Measurements from ENCODE around the gene ALG12.

Gene ALG12

DNA sequence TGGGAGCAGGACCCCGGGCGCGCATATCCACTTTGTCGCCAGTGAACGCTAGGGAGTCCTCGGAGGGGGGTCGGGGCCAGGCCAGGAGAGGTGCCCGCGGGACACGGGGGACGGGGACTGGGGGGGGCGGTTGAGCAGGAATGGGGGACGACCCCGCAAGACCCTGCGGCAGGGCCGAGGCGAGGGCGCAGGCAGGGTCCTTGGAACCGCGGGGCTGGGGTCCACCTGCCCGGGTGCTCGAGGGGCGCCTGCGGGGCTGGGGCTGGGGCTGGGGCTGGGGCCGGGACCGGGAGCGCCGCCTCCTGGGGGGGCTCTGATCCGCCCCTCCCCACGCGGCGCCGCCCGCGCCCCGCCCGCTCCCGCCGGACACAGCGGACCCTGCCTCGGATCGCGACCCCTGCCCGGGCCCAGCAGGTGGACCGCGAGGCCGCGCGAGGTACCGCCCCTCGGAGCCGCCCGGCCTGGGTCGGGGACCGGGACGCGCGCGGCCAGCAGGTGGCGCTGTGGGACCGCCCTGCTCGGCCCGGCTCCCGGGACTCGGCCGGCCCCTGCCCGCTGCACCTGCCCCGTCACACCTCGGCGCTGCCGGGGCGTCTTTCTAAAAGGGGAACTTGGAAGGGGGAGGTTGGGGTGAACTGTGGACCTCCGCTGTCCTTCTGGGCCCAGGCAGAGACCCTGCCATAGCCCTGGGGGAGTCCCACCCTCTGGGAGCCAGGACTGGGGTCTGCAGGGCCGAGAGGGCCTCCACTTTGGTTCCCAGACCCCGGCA lies 11.2 kb upstream of the ALG12 start:
- no peak for DNase-seq

GRCh38 chr22:49928555-49929210 lies 10.4 kb upstream of the ALG12 start:
- no peak for DNase-seq

- no peak for DNase-seq
These were observed 9.9 kb upstream of the ALG12 start for GRCh38 chr22:49928185-49928495.

- no peak for DNase-seq
These were observed 9.4 kb upstream of the ALG12 start for GRCh38 chr22:49927483-49928184.

DNA sequence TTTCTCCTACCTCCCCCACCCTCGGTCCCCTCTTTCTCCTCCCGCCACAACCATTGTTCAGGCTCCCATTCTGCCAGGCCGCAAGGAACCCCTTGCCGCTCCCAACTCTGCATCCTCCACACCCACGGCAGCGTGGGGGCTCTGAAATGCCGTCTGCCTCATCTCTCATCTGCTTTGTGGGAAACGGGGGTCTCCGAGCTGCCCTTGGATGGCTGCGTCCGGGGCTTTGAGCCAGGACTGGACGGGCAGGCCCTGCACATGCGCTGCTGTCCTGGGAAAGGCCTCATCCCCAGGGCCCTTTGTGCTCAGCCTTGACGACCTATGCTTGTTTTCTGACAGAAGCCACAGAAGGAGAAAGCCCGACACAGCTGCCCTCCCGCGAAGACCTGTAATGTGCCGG lies 8.7 kb upstream of the ALG12 start:
- no peak for DNase-seq

- DNase-seq = no peak
These were observed 7.4 kb upstream of the ALG12 start for GRCh38 chr22:49925525-49926128.

GRCh38 chr22:49924113-49924833 lies 6.0 kb upstream of the ALG12 start:
- DNase-seq = no peak

GRCh38 chr22:49923445-49923844 lies 5.2 kb upstream of the ALG12 start:
- no peak for DNase-seq

- DNase-seq = no peak
These were observed 4.7 kb upstream of the ALG12 start for GRCh38 chr22:49922926-49923325.

DNA sequence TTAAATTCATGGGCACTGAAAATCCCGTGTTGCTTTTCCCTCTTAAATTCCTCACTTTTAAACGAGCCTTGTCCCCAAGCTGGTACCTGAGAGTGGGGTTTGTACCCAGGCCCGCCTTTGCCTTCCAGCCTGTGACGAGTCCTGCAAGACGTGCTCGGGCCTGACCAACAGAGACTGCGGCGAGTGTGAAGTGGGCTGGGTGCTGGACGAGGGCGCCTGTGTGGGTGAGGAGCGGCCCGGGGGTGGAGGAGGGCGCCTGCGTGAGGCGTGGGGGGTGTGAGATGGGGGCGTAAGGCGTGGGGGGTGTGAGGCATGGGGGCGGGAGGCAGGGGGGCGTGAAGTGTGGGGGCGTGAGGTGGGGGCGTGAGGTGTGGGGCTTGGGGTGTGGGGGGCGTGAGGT lies 4.2 kb upstream of the ALG12 start:
- DNase-seq = no peak

DNA sequence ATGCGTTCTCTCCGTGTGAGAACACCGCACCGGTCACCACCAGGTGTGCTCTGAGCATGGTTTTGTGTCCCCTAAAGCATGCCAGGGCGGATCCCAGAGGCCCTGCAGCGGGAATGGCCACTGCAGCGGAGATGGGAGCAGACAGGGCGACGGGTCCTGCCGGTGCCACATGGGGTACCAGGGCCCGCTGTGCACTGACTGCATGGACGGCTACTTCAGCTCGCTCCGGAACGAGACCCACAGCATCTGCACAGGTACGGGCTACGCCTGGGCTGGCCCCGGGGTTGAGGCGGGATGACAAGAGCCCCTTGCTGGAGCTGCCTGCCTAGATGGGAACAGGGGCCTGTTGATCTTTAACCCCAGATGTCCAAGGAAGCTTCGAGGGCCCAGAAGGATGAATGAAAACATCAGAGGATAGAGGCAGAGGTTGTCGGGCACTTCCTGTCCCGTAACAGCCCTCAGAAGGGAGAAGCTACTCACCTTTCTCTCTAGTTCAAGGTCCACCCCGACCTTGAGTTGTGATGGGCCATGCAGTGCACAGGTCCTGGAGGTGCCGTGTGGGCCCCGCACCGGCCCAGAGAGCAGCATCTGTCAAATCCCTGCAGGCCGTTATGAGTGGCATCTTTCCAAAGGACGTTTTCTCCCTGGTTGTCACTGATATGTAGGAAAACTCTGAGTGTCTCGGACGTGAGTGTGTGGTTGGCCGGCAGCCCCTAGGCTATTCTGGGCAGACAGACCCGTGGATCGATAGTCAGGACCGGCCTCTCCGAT lies 3.5 kb upstream of the ALG12 start:
- no peak for DNase-seq

DNA sequence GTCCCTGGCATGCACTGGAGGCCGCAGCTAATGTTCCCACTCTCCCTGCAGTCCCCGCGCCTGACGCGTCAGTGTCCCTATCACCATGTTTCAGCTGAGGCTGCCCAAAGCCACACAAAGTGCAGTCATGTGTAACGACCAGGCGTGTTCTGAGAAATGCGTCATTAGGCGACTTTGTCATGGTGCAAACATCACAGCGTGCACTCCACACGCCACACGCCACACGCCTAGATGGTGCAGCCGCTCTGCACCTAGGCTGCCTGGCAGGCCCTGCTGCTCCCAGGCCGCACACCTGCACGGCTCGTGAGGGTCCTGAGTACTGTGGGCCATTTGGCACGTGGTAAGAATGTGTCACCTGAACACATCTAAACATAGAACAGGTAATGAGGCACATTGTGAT lies 2.6 kb upstream of the ALG12 start:
- DNase-seq = no peak

GRCh38 chr22:49918911-49919881 lies 958 bp upstream of the ALG12 start:
- DNase-seq = no peak

- DNase-seq = no peak
These were observed 1.4 kb downstream of the ALG12 start for GRCh38 chr22:49916831-49917230.

DNA sequence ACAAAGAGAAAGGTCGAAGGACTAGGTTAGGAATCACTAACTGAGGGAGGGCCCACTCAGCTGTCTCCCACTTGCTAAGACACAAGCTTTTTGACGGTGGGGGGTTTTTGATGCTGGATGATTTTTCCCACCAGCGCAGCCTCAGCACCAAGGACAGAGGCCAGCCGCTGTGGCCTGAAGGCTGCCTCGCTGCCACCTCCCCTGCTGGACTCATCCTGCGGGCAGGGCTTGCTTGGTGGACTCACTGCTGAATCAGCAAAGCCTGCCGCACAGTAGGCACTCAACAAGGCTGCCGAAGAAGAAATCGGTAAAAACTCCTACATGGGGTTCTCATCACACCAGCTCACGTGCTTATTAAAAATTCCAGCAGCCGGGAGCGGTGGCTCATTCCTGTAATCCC lies 2.6 kb downstream of the ALG12 start:
- no peak for DNase-seq

GRCh38 chr22:49914256-49914655 lies 4.0 kb downstream of the ALG12 start:
- no peak for DNase-seq

DNA sequence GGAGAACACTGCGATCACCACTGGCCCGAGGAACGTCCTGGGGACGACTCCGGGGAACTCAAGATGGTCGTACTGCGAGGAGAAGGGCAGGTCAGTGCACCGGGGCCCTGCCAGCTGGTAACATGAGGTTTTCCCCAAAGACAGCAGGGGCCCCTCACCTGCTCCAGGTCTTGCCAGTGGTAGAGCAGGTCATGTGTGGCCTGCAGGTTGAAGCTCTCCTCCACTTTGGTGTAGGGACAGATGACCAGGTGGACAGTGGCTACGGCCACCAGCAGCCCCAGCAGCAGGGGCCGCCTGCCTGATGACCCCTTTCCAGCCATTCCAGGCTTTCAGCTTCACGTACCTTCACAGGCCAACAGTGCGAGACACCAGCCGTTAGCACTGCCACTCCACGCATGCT lies 4.8 kb downstream of the ALG12 start:
- no peak for DNase-seq

GRCh38 chr22:49913026-49913425 lies 5.2 kb downstream of the ALG12 start:
- DNase-seq = no peak

DNA sequence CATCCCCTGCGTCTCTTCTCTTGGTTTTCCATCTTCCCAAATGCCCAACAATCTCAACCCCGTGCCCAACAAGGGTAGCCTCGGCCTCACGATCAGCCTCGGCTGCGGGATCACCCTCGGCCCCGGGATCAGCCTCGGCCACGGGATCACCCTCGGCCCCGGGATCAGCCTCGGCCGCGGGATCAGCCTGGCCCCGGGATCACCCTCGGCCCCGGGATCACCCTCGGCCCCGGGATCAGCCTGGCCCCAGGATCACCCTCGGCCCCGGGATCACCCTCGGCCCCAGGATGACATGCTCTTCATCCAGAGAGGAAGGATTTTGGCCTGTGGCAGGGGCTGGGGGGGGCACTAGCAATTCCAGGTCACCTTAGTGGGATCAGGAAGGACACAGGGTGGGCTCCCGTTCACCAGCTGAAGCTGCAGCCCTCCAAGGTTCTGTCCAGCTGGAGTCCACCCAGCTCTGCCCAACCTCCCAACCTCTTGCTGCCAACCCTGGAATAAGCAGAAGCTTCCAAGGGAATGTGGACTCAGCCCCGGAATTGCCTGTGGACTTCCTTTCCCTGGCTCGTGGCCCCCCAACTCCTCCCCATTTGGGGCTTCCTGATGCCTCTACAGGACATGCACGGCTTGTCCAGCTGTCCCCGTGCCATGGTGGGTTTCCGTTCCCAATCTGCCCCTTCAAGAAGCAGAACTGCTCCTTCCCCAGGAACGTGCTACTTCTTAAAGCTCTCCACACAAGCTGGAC lies 6.2 kb downstream of the ALG12 start:
- DNase-seq = no peak
